Type B pancreatic cell (in vitro differentiated cells): ENCODE data around the gene ZCCHC9. TPM values are rescaled to one million over a fixed set of nuclear protein-coding genes. Genes with fewer than 3 reads are reported as not detected.
"Not testable (repeated sequence)": the region's sequence is repeated elsewhere in the genome, so short reads cannot be mapped to it uniquely, and the experiment has no call there.

Source experiments
- DNase-seq: peaks from one replicate; pipeline ENCODE4 v3.0.0; 2021; ENCODE audit warnings: mixed read lengths; ENCODE audit not compliant: unreplicated experiment; ENCODE audit errors: extremely low spot score
- H3K27ac Mint-ChIP-seq: 2 replicates; pipeline ENCODE4 v1.8.0; 2021; ENCODE audit warnings: mild to moderate bottlenecking, mixed read lengths
- H3K27me3 Mint-ChIP-seq: 2 replicates; pipeline ENCODE4 v1.8.0; 2021; ENCODE audit warnings: mixed read lengths
- H3K36me3 Mint-ChIP-seq: 2 replicates; pipeline ENCODE4 v1.8.0; 2021; ENCODE audit warnings: mixed read lengths
- H3K4me1 Mint-ChIP-seq: one replicate; pipeline ENCODE4 v1.8.0; 2021; ENCODE audit warnings: mixed read lengths; ENCODE audit not compliant: unreplicated experiment
- H3K4me3 Mint-ChIP-seq: 2 replicates; pipeline ENCODE4 v1.8.0; 2021; ENCODE audit warnings: mild to moderate bottlenecking, mixed read lengths
- H3K9me3 Mint-ChIP-seq: 2 replicates; pipeline ENCODE4 v1.8.0; 2021; ENCODE audit warnings: mixed read lengths
- total RNA-seq: library from RNA; stranded (reverse); gene quantifications from 2 replicates; pipeline ENCODE4 v1.2.1, GENCODE V29; 2021; ENCODE audit warnings: low replicate concordance
- TF ChIP-seq, protein P1 (sequence below): fragments of 200-600 bp; sonication (generic); conservative IDR thresholded peaks from 2 replicates; pipeline ENCODE4 v1.5.0; 2021; ENCODE audit warnings: antibody characterized with exemption, mild to moderate bottlenecking

ZCCHC9 gene
- total RNA-seq, 1 donor from 2014 or later = 37.5 TPM

DNA sequence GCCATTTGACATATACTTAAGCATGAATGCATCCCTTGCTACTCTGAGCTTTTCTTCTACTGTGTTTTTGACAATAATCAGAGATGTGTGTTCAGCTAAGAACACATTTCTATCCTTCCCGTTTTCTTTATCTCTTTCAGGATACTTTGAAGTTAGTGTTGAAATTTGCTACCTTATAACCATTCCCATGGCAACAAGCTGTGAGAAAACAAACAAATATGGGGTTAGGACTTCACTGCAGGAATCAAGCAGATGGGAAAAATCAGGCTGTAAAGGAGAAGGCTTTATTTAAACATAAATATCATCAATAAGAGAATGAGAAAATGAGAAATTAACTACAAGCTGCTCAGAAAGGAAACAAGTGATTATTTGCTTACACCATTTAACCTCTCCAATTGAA, 35.2 kb downstream of the ZCCHC9 start:
- no peak for DNase-seq
- Mint-ChIP-seq H3K36me3 (no peaks in the 10 kb centered on the region), H3K27ac (no peak overlapping the region), H3K4me1 (no peaks in the 10 kb centered on the region), H3K4me3 (no peak overlapping the region), H3K9me3 (no peaks in the 10 kb centered on the region), H3K27me3 (no peaks in the 10 kb centered on the region)
- TF ChIP-seq, protein P1, sequence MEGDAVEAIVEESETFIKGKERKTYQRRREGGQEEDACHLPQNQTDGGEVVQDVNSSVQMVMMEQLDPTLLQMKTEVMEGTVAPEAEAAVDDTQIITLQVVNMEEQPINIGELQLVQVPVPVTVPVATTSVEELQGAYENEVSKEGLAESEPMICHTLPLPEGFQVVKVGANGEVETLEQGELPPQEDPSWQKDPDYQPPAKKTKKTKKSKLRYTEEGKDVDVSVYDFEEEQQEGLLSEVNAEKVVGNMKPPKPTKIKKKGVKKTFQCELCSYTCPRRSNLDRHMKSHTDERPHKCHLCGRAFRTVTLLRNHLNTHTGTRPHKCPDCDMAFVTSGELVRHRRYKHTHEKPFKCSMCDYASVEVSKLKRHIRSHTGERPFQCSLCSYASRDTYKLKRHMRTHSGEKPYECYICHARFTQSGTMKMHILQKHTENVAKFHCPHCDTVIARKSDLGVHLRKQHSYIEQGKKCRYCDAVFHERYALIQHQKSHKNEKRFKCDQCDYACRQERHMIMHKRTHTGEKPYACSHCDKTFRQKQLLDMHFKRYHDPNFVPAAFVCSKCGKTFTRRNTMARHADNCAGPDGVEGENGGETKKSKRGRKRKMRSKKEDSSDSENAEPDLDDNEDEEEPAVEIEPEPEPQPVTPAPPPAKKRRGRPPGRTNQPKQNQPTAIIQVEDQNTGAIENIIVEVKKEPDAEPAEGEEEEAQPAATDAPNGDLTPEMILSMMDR = no peak

DNA sequence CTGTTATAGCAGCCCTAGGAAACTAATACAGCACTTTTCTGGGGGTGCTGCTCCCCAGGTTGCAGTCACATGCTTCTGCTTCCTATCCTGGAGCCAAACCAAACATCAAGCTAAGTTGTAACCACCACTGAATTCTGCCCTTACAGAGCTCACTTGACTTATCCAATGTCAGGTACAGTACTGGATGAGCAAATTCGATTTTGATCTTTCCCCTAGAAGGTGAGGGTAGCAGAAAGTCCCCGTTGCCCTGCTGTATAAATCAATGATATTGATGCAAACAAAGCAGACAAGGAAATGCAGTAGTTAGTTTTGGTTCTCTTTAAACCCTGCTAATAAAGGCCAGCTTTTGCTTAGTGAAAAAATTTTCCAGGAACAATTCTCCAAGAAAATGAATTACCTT, 36.4 kb downstream of the ZCCHC9 start:
- Mint-ChIP-seq H3K4me3 (no peak overlapping the region), H3K27me3 (no peaks in the 10 kb centered on the region), H3K27ac (no peak overlapping the region), H3K36me3 (no peaks in the 10 kb centered on the region), H3K9me3 (no peaks in the 10 kb centered on the region), H3K4me1 (no peaks in the 10 kb centered on the region)
- TF ChIP-seq, protein P1 = no peak
- no peak for DNase-seq

DNA sequence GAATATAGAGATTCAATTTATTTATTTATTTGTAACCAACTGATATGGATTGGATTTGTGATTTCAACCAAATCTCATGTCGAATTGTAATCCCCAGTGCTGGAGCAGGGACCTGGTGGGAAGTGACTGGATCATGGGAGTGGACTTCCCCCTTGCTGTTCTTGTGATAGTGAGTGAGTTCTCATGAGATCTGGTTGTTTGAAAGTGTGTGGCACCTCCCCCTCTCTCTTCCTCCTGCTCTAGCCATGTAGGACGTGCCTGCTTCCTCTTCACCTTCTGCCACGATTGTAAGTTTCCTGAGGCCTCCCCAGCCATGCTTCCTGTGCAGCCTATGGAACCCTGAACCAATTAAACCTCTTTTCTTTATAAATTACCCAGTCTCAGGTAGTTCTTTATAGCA, 36.8 kb downstream of the ZCCHC9 start:
- not testable (repeated sequence) for DNase-seq, H3K9me3 Mint-ChIP-seq, H3K4me3 Mint-ChIP-seq, H3K27ac Mint-ChIP-seq, H3K4me1 Mint-ChIP-seq, H3K36me3 Mint-ChIP-seq, H3K27me3 Mint-ChIP-seq

DNA sequence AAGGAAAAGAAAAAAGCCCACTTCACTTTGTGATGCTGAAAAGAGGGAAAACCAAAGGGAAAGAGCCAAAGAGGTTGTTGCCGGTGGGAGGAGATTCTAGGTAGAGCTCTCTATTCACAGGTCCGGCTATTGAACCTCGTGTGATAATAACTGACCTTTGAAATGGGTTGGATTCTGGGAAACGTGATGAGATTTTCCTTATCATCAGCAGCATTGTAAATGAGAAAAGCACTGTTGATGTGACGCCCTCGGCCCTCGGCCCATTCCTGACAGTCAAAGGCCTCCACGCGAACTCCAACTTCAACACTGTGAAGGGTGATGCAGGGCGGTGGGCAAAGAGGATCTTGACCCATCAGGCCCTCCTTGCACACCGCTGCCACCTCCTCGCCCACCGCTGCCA, 43.3 kb downstream of the ZCCHC9 start:
- H3K4me1 Mint-ChIP-seq = no peaks in the 10 kb centered on the region
- no peaks in the 10 kb centered on the region for H3K27me3 Mint-ChIP-seq
- no peak overlapping the region for H3K4me3 Mint-ChIP-seq
- DNase-seq = no peak
- H3K9me3 Mint-ChIP-seq = no peaks in the 10 kb centered on the region
- TF ChIP-seq, protein P1 = no peak
- no peak overlapping the region for H3K27ac Mint-ChIP-seq
- no peaks in the 10 kb centered on the region for H3K36me3 Mint-ChIP-seq

DNA sequence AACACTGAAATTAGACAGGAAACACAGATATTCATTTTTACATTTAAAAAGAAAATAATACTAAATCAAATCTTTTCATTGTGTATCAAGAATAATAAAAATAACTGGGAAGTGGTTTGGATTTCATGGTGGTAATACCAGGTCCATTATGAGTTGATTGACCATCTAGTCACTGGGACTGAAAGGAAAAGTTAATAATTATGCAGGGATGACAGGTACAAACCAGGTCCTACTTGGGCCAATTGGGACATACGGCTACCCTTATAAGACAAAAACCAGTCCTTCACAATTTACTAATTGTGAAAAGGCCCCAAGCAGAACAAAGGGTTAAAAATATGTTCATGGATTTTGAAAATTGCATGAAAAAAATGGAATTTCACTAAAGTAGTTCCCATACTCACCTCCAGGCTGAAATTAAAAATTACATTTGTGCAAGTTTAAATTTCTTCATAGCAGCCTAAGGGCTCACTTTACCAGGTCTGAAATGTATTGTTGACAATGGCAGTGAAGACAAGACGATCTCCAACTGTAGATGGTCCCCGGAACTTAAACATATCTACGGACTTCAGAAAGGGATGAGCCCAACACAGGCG, 44.1 kb downstream of the ZCCHC9 start:
- Mint-ChIP-seq H3K4me1 (no peaks in the 10 kb centered on the region), H3K36me3 (no peaks in the 10 kb centered on the region), H3K27ac (no peak overlapping the region), H3K4me3 (no peak overlapping the region), H3K27me3 (no peaks in the 10 kb centered on the region), H3K9me3 (no peaks in the 10 kb centered on the region)
- TF ChIP-seq, protein P1 = peak; percentile 60
- DNase-seq = no peak

DNA sequence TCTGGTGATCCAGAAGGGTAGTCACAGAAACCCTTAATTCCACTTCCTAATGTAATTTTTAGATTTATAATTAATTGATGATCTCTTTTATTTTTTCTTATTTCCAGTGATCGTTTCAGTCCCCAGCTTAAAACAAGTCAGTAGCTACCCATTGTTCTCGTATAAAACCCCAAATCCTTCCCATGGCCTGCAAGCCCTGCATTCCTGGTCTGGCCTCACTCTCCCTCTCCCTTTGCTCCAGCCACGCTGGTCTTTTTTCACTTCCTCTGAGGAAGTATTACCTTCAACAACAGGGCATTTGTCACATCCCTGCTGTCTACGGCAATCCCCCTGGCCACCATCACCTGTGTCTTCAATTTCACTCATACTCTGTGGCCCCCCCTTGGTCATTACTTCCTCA, 47.8 kb downstream of the ZCCHC9 start:
- Mint-ChIP-seq H3K27me3 (no peaks in the 10 kb centered on the region), H3K36me3 (no peaks in the 10 kb centered on the region), H3K4me1 (no peaks in the 10 kb centered on the region), H3K4me3 (no peak overlapping the region), H3K27ac (no peak overlapping the region), H3K9me3 (no peaks in the 10 kb centered on the region)
- DNase-seq = no peak
- TF ChIP-seq, protein P1 = no peak
